GM23248 (cell line): ENCODE measurements around the gene BAD.

Experiments
- EZH2 ChIP-seq: fragments of 200-600 bp; sonication (generic); IDR thresholded peaks from 2 replicates; pipeline ENCODE4 v1.6.1; 2018; ENCODE audit warnings: antibody characterized with exemption, mild to moderate bottlenecking; ENCODE audit not compliant: insufficient read depth, poor library complexity, severe bottlenecking
- EZH2phosphoT487 ChIP-seq: fragments of 200-600 bp; sonication (generic); IDR thresholded peaks from 2 replicates; pipeline ENCODE4 v1.6.1; 2018; ENCODE audit warnings: antibody characterized with exemption, moderate library complexity, mild to moderate bottlenecking, low read depth; ENCODE audit not compliant: insufficient read depth

GRCh38 chr11:64235437-64236161, 48.9 kb downstream of the BAD start:
- TF ChIP-seq EZH2 (no peak), EZH2phosphoT487 (no peak)
